Mucosa of descending colon (tissue), 3 donors: ENCODE results near the gene COL21A1. TPM values are rescaled to one million over a fixed set of nuclear protein-coding genes. Genes with fewer than 3 reads are reported as not detected.

ENCODE experiments used
- ATAC-seq: fragments of 200-7000 bp; cut with Tn5 transposase; one replicate; pipeline ENCODE4 v1.9.1; 2020; ENCODE audit warnings: mild to moderate bottlenecking, moderate library complexity
- DNase-seq, 3 donors: peaks; one replicate each; pipeline ENCODE4 v3.0.0-alpha.2; 2020
- H3K36me3 ChIP-seq: fragments of 200-600 bp; one replicate; pipeline ENCODE4 v1.8.0; 2021; ENCODE audit warnings: low read depth, mild to moderate bottlenecking
- H3K4me1 ChIP-seq: fragments of 200-600 bp; one replicate; pipeline ENCODE4 v1.8.0; 2021; ENCODE audit warnings: low read depth, mild to moderate bottlenecking
- H3K4me3 ChIP-seq: fragments of 200-600 bp; one replicate; pipeline ENCODE4 v1.8.0; 2021; ENCODE audit warnings: mild to moderate bottlenecking
- H3K9me3 ChIP-seq: fragments of 200-600 bp; one replicate; pipeline ENCODE4 v1.8.0; 2021; ENCODE audit warnings: mild to moderate bottlenecking
- intact Hi-C, 2 donors: fragments of 100-400 bp; cut with DNase I in 1 of 2; cut with micrococcal nuclease in 1 of 2; formaldehyde crosslinking; loops; one replicate each; pipeline versions ENCODE4 v1.11.0 to v1.11.1; 2022; cut with DNase I, micrococcal nuclease
- total RNA-seq, 3 donors: library from RNA; stranded (reverse); fragmentation: NEBNext Ultra II Directional in 2 of 3; extraction: Animal tissue kit (Norgen Biotek cat#: 25700) in 2 of 3; gene quantifications; one replicate each; pipeline versions ENCODE4 v1.2.1 to v1.2.4, GENCODE V29; 2021 to 2023
- TF ChIP-seq, protein P1 (sequence below): fragments of 200-600 bp; IDR thresholded peaks from one replicate; pipeline ENCODE4 v1.8.0; 2022; ENCODE audit warnings: antibody characterized with exemption, mild to moderate bottlenecking
- donor health status: DM: no; HTN: no; CAD: no; lungs with moderate emphysema.
- donor health status: DM: no; HTN: no; CAD: no.
- donor health status: DM: no; HTN: yes; CAD: no.

Gene COL21A1
- total RNA-seq, 3 donors from 2014 or later: 0.35 to 20.5 (median 2.1) TPM

DNA sequence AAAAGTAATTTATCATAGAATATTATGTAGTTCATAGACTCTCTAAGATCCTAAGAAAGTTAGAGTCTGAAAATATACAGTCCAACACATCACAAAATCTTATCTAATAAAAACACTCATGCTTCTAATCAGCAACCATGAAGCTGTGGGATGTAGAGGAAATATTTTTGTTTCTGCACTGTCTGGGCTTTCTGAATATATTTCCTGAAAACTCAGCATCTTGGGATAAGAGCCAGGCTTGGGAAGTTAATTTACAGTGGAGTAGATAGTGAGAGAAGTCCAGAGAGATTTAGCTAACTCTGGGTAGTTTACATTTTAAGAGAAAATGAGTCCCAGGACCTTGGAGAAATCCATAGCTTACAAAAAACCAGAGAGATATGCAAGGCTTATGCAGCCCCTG is 221.6 kb downstream of the COL21A1 start:
- intact Hi-C loops: no loop called here
- TF ChIP-seq, protein P1, sequence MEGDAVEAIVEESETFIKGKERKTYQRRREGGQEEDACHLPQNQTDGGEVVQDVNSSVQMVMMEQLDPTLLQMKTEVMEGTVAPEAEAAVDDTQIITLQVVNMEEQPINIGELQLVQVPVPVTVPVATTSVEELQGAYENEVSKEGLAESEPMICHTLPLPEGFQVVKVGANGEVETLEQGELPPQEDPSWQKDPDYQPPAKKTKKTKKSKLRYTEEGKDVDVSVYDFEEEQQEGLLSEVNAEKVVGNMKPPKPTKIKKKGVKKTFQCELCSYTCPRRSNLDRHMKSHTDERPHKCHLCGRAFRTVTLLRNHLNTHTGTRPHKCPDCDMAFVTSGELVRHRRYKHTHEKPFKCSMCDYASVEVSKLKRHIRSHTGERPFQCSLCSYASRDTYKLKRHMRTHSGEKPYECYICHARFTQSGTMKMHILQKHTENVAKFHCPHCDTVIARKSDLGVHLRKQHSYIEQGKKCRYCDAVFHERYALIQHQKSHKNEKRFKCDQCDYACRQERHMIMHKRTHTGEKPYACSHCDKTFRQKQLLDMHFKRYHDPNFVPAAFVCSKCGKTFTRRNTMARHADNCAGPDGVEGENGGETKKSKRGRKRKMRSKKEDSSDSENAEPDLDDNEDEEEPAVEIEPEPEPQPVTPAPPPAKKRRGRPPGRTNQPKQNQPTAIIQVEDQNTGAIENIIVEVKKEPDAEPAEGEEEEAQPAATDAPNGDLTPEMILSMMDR: no peak
- H3K9me3 ChIP-seq: no peaks in the 10 kb centered on the region
- no peak for ATAC-seq
- H3K4me3 ChIP-seq: no peak overlapping the region
- no peaks in the 10 kb centered on the region for H3K36me3 ChIP-seq
- no peak for DNase-seq
- H3K4me1 ChIP-seq: no peaks in the 10 kb centered on the region

DNA sequence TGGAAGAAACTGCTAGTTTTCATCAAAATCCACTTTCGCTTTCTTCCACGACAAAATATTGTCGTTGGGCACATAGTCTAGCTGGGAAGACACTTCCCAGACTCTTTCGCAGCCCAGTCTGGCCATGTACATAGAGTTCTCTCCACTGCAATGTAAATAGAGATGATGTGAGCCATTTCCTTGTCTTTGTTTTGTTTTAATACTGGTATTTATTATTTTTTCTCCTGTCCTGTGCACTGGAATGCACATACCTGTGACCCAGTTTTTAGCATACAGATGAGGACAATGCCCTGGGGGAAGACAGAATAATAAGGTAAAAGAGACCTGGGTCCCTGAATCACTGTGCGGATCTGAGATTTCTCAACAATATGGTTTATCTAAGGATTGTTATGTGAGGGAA is 222.4 kb downstream of the COL21A1 start:
- intact Hi-C loops: no loop called here
- DNase-seq: no peak
- Histone ChIP-seq H3K36me3 (no peaks in the 10 kb centered on the region), H3K9me3 (no peaks in the 10 kb centered on the region), H3K4me1 (no peaks in the 10 kb centered on the region), H3K4me3 (no peak overlapping the region)
- ATAC-seq: no peak
- TF ChIP-seq, protein P1: no peak

DNA sequence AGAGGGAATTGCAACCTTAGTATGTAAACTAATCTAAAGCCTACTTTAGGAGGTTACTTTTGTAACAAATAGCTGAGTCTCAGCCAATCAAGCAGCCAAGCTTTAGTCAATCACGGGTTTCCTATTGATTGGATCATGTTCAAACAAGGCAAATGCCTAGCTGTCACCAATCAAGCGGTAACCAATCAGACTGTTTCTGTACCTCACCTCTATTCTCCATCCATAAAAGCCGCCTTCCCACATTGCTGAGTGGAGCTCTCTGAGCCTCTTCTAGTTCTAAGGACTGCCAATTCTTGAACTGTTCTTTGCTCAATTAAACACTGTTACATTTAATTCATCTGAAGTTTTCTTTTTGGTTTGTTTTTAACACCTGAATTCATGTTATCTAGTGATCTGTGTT is 223.6 kb downstream of the COL21A1 start:
- H3K4me3 ChIP-seq: no peak overlapping the region
- TF ChIP-seq, protein P1: no peak
- no peak for ATAC-seq

DNA sequence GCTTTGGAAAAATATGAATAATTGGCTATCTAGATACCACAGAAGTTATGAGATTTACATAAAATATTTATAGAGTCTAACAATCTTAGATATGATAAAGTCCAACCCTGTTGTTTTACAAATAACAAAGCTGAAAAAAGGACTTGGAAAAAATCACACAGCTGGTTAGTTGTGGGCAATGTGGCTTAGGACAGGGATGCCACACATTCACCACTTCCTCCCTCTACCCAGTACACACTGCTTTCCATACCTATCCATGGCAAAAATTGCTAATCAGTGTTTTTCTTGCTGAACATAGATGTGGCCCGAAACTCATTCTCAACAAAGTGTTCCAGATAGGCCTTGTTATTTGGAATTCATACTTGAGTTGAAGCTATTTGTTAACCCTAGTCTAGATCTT is 224.7 kb downstream of the COL21A1 start:
- Histone ChIP-seq H3K4me1 (no peaks in the 10 kb centered on the region), H3K36me3 (no peaks in the 10 kb centered on the region), H3K4me3 (no peak overlapping the region), H3K9me3 (no peaks in the 10 kb centered on the region)
- ATAC-seq: no peak
- no peak for DNase-seq
- intact Hi-C loops: no loop called here
- TF ChIP-seq, protein P1: no peak

More for the DNA sequence above, 223.6 kb downstream of the COL21A1 start:
- Histone ChIP-seq H3K9me3 (no peaks in the 10 kb centered on the region), H3K4me1 (no peaks in the 10 kb centered on the region), H3K36me3 (no peaks in the 10 kb centered on the region)
- DNase-seq: no peak
- intact Hi-C loops: no loop called here

DNA sequence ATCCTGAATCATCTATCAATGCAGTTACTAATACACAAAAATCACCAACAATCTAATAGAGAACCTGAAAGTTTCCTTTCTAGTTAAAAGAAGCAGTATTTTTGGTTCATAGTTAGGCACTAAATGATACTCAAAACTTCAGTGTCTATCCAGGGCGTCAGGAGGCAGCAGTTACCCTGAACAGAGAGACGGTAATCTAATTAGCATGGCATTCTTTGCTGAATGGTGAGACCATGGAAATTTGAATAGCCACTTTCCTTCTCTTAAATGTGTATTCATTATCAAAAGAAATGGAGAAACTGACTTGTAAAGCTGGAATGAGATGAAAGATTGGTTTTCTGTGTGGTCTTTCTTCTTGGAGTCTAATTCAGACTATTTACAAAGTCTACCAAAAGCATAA is 225.4 kb downstream of the COL21A1 start:
- intact Hi-C loops: no loop called here
- Histone ChIP-seq H3K4me3 (no peak overlapping the region), H3K4me1 (no peaks in the 10 kb centered on the region), H3K9me3 (no peaks in the 10 kb centered on the region), H3K36me3 (no peaks in the 10 kb centered on the region)
- DNase-seq: no peak
- TF ChIP-seq, protein P1: no peak
- ATAC-seq: no peak

DNA sequence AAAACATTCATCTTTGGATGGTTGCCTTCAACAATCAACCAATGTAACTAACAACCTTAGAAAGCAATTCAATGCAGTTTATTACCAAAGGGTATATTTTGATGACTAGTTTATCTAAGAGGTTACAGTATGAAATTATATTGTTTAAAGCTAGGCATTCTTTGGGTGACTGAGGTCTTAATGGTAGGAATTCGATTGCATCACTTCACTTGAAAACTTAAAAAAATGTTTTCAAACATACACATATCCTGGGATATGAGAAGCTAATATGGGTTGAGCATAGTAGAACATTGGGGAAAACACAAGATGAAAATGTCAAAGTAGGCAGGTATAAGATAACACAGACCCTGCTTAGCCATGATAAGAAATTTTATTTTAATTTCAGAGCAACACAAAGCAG is 227.4 kb downstream of the COL21A1 start:
- intact Hi-C loops: no loop called here
- TF ChIP-seq, protein P1: no peak
- ATAC-seq (no peak), DNase-seq (no peak)
- no peaks in the 10 kb centered on the region for H3K36me3 ChIP-seq
- H3K4me3 ChIP-seq: no peak overlapping the region
- no peaks in the 10 kb centered on the region for H3K4me1 ChIP-seq
- no peaks in the 10 kb centered on the region for H3K9me3 ChIP-seq
